GM21619 (cell line): ENCODE results near the gene CTXN1.
"Not testable (repeated sequence)": the region's sequence is repeated elsewhere in the genome, so short reads cannot be mapped to it uniquely, and the experiment has no call there.

ENCODE experiments used
- ATAC-seq: cut with Tn5 transposase; IDR thresholded peaks from one replicate; pipeline ENCODE4 v1.9.1; 2021; ENCODE audit not compliant: unreplicated experiment

Gene CTXN1

GRCh38 chr19:7926021-7926726 lies at the start of gene CTXN1:
Gene CTXN1 (minus strand): TSS chr19:7926135. CDS start chr19:7925538, 597 bp downstream.
- ATAC-seq, result no peak

GRCh38 chr19:7975037-7975436 lies 49.1 kb upstream of the CTXN1 start:
- no peak for ATAC-seq

GRCh38 chr19:7973883-7974282 lies 47.9 kb upstream of the CTXN1 start:
- no peak for ATAC-seq

GRCh38 chr19:7971553-7972520 lies 45.9 kb upstream of the CTXN1 start:
- ATAC-seq, result no peak

- ATAC-seq, result no peak
Measured at GRCh38 chr19:7970716-7971448, 44.9 kb upstream of the CTXN1 start.

- no peak for ATAC-seq
Measured at GRCh38 chr19:7969555-7969939, 43.6 kb upstream of the CTXN1 start.

GRCh38 chr19:7968796-7969554 lies 43.0 kb upstream of the CTXN1 start:
- ATAC-seq, result no peak

- ATAC-seq, result no peak
Measured at GRCh38 chr19:7968008-7968795, 42.3 kb upstream of the CTXN1 start.

- no peak for ATAC-seq
Measured at GRCh38 chr19:7965921-7966665, 40.2 kb upstream of the CTXN1 start.

- ATAC-seq, result no peak
Measured at GRCh38 chr19:7965259-7965841, 39.4 kb upstream of the CTXN1 start.

- no peak for ATAC-seq
Measured at GRCh38 chr19:7963566-7963965, 37.6 kb upstream of the CTXN1 start.

GRCh38 chr19:7962644-7963268 lies 36.8 kb upstream of the CTXN1 start:
- no peak for ATAC-seq

- ATAC-seq, result no peak
Measured at GRCh38 chr19:7961920-7962626, 36.1 kb upstream of the CTXN1 start.

- ATAC-seq, result not testable (repeated sequence)
Measured at GRCh38 chr19:7961082-7961481, 35.1 kb upstream of the CTXN1 start.

- no peak for ATAC-seq
Measured at GRCh38 chr19:7959211-7959610, 33.3 kb upstream of the CTXN1 start.

- no peak for ATAC-seq
Measured at GRCh38 chr19:7955696-7956095, 29.8 kb upstream of the CTXN1 start.

GRCh38 chr19:7953576-7953975 lies 27.6 kb upstream of the CTXN1 start:
- no peak for ATAC-seq

GRCh38 chr19:7953060-7953459 lies 27.1 kb upstream of the CTXN1 start:
- no peak for ATAC-seq
